ENCODE results near the gene YIPF2.

The YIPF2 gene

GRCh38 chr19:10921910-10922637, 6.4 kb downstream of the YIPF2 start:
- H3K4me3 ChIP-seq (ENCODE audit: control insufficient read depth, low read depth, low read length), result no peak overlapping the region
- no peak for TF ChIP-seq CTCF (conservative IDR thresholded peaks at IDR 0.05; ENCODE audit: control insufficient read depth, insufficient read depth, low read depth, low read length)
- DNase-seq (ENCODE audit: low read depth), result no peak

- no peak overlapping the region for H3K4me3 ChIP-seq (ENCODE audit: control insufficient read depth, low read depth, low read length)
- TF ChIP-seq CTCF (conservative IDR thresholded peaks at IDR 0.05; ENCODE audit: control insufficient read depth, insufficient read depth, low read depth, low read length), result no peak
- no peak for DNase-seq (ENCODE audit: low read depth)
These were observed 7.1 kb downstream of the YIPF2 start for GRCh38 chr19:10921199-10921909.

- TF ChIP-seq CTCF (conservative IDR thresholded peaks at IDR 0.05; ENCODE audit: control insufficient read depth, insufficient read depth, low read depth, low read length), result no peak
- no peak for DNase-seq (ENCODE audit: low read depth)
These were observed 7.7 kb downstream of the YIPF2 start for GRCh38 chr19:10920781-10921180.

GRCh38 chr19:10920288-10920655, 8.2 kb downstream of the YIPF2 start:
- no peak for TF ChIP-seq CTCF (conservative IDR thresholded peaks at IDR 0.05; ENCODE audit: control insufficient read depth, insufficient read depth, low read depth, low read length)
- H3K4me3 ChIP-seq (ENCODE audit: control insufficient read depth, low read depth, low read length), result no peak overlapping the region
- no peak for DNase-seq (ENCODE audit: low read depth)

More at GRCh38 chr19:10920781-10921180, 7.7 kb downstream of the YIPF2 start:
- no peak overlapping the region for H3K4me3 ChIP-seq (ENCODE audit: control insufficient read depth, low read depth, low read length)

GRCh38 chr19:10919352-10920287, 8.8 kb downstream of the YIPF2 start:
- no peak for TF ChIP-seq CTCF (conservative IDR thresholded peaks at IDR 0.05; ENCODE audit: control insufficient read depth, insufficient read depth, low read depth, low read length)
- H3K4me3 ChIP-seq (ENCODE audit: control insufficient read depth, low read depth, low read length), result no peak overlapping the region
- DNase-seq (ENCODE audit: low read depth), result no peak

- TF ChIP-seq CTCF (conservative IDR thresholded peaks at IDR 0.05; ENCODE audit: control insufficient read depth, insufficient read depth, low read depth, low read length), result no peak
- no peak for DNase-seq (ENCODE audit: low read depth)
- no peak overlapping the region for H3K4me3 ChIP-seq (ENCODE audit: control insufficient read depth, low read depth, low read length)
These were observed 10.1 kb downstream of the YIPF2 start for GRCh38 chr19:10918359-10918758.
